Natural killer cell (primary cell): ENCODE measurements around the gene PDE11A. TPM values are rescaled to one million over a fixed set of nuclear protein-coding genes. Genes with fewer than 3 reads are reported as not detected.

Experiments used
- ATAC-seq, 3 donors: fragments of 150-1000 bp in 2 of 3; fragments of 200-7000 bp in 1 of 3; cut with Tn5 transposase; 1 replicate in 1 of 3; 2 replicates in 2 of 3; pipeline ENCODE4 v1.10.0; 2021; ENCODE audit warnings: mild to moderate bottlenecking in 2 of 3, moderate library complexity in 2 of 3
- DNase-seq, 2 donors: peaks; one replicate each; pipeline versions ENCODE4 v3.0.0 to v3.0.0-alpha.2; 2013 to 2021; ENCODE audit warnings: mixed read lengths in 1 of 2
- H3K27ac ChIP-seq: one replicate; pipeline ENCODE4 v1.5.1; 2013; ENCODE audit warnings: mild to moderate bottlenecking, low read length
- H3K27me3 ChIP-seq: one replicate; pipeline ENCODE4 v1.6.1; 2013; ENCODE audit warnings: low read length; ENCODE audit not compliant: control insufficient read depth, insufficient read depth
- H3K36me3 ChIP-seq: one replicate; pipeline ENCODE4 v1.6.1; 2013; ENCODE audit warnings: low read length; ENCODE audit not compliant: control insufficient read depth, insufficient read depth
- H3K4me1 ChIP-seq: one replicate; pipeline ENCODE4 v1.6.1; 2013; ENCODE audit warnings: low read length; ENCODE audit not compliant: control insufficient read depth, insufficient read depth
- H3K4me3 ChIP-seq: one replicate; pipeline ENCODE4 v1.5.1; 2013; ENCODE audit warnings: low read length
- H3K9me3 ChIP-seq: one replicate; pipeline ENCODE4 v1.6.1; 2013; ENCODE audit warnings: low read length; ENCODE audit not compliant: control insufficient read depth, insufficient read depth
- H3K27ac Mint-ChIP-seq, 2 donors: one replicate each; pipeline ENCODE4 v1.8.0; 2022; ENCODE audit warnings: mild to moderate bottlenecking in 2 of 2, mixed read lengths in 2 of 2, moderate library complexity in 1 of 2
- H3K27me3 Mint-ChIP-seq, 2 donors: one replicate each; pipeline ENCODE4 v1.8.0; 2022; ENCODE audit warnings: low read depth in 2 of 2, mixed read lengths in 2 of 2
- H3K36me3 Mint-ChIP-seq: one replicate; pipeline ENCODE4 v1.8.0; 2022; ENCODE audit warnings: mixed read lengths
- H3K4me1 Mint-ChIP-seq, 2 donors: one replicate each; pipeline ENCODE4 v1.8.0; 2022; ENCODE audit warnings: mixed read lengths in 2 of 2
- H3K4me3 Mint-ChIP-seq: one replicate; pipeline ENCODE4 v1.8.0; 2022; ENCODE audit warnings: mild to moderate bottlenecking, moderate library complexity, mixed read lengths
- H3K9me3 Mint-ChIP-seq, 2 donors: one replicate each; pipeline ENCODE4 v1.8.0; 2022; ENCODE audit warnings: mixed read lengths in 2 of 2
- WGBS: methylation state at CpG from one replicate; pipeline ENCODE4 v1.1.7; 2013; ENCODE audit warnings: missing lambda C conversion rate; ENCODE audit not compliant: insufficient coverage; 5-methylcytosine and 5-hydroxymethylcytosine counted together
- intact Hi-C: fragments of 100-400 bp; cut with micrococcal nuclease; formaldehyde crosslinking; loops from one replicate; pipeline ENCODE4 v1.14.2; 2022
- total RNA-seq, 4 donors: library from RNA; stranded (reverse); fragments of 120-200 nt in 1 of 4; gene quantifications; one replicate each; pipeline versions ENCODE4 v1.2.3 to v1.2.4, GENCODE V29; 2013 to 2022
- TF ChIP-seq, protein P1 (sequence below): fragments of 200-600 bp; IDR thresholded peaks from one replicate; pipeline ENCODE4 v1.8.0; 2022; ENCODE audit warnings: antibody characterized with exemption

Gene PDE11A
- total RNA-seq, 3 donors from 2014 or later (not counting 1 experiment from before 2014, with no cell fraction given), result not detected

DNA sequence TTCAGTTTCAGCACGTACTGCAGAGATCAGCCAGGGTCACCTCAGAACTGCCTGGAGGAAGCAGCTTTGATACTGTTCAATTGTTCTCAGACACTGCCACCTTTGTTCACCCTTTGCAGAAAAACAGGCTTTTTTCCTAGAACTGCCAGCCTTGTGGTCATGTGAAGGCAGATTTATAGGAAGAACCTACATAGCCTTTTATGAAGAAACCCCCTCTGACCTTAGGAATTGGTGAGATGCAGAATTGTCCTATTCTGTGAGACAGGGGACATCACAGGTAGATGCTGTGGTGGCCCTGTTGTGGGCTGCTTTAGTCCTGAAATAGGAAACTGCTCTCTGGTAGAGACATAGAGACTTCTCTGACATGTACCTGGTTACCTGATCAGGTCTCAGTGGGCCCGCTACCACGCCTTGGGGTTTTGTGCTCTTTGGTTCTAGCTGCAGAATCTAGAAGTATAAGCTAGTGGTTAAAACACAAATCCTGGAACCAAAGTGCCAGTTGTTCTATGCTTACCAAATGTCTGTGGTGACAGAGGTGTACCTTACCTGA is 473.4 kb downstream of the PDE11A start:
- WGBS, result 85% methylated on average over 3 of the region's 3 CpGs
- H3K4me3 ChIP-seq, result no peak overlapping the region
- H3K4me1 Mint-ChIP-seq, result no peaks in the 10 kb centered on the region
- no peak overlapping the region for H3K27ac ChIP-seq
- intact Hi-C loops, result no loop called here
- no peak overlapping the region for H3K27ac Mint-ChIP-seq
- no peaks in the 10 kb centered on the region for H3K9me3 ChIP-seq
- H3K36me3 Mint-ChIP-seq, result no peaks in the 10 kb centered on the region
- H3K36me3 ChIP-seq, result no peaks in the 10 kb centered on the region
- no peaks in the 10 kb centered on the region for H3K9me3 Mint-ChIP-seq
- peaks cover 4% of the 10 kb centered on the region for H3K27me3 ChIP-seq
- no peaks in the 10 kb centered on the region for H3K4me1 ChIP-seq
- H3K27me3 Mint-ChIP-seq, result peaks cover 11 to 23% of the 10 kb centered on the region in 2 donors
- no peak overlapping the region for H3K4me3 Mint-ChIP-seq
- TF ChIP-seq, protein P1, sequence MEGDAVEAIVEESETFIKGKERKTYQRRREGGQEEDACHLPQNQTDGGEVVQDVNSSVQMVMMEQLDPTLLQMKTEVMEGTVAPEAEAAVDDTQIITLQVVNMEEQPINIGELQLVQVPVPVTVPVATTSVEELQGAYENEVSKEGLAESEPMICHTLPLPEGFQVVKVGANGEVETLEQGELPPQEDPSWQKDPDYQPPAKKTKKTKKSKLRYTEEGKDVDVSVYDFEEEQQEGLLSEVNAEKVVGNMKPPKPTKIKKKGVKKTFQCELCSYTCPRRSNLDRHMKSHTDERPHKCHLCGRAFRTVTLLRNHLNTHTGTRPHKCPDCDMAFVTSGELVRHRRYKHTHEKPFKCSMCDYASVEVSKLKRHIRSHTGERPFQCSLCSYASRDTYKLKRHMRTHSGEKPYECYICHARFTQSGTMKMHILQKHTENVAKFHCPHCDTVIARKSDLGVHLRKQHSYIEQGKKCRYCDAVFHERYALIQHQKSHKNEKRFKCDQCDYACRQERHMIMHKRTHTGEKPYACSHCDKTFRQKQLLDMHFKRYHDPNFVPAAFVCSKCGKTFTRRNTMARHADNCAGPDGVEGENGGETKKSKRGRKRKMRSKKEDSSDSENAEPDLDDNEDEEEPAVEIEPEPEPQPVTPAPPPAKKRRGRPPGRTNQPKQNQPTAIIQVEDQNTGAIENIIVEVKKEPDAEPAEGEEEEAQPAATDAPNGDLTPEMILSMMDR, result no peak
- DNase-seq (no peak), ATAC-seq (no peak)

DNA sequence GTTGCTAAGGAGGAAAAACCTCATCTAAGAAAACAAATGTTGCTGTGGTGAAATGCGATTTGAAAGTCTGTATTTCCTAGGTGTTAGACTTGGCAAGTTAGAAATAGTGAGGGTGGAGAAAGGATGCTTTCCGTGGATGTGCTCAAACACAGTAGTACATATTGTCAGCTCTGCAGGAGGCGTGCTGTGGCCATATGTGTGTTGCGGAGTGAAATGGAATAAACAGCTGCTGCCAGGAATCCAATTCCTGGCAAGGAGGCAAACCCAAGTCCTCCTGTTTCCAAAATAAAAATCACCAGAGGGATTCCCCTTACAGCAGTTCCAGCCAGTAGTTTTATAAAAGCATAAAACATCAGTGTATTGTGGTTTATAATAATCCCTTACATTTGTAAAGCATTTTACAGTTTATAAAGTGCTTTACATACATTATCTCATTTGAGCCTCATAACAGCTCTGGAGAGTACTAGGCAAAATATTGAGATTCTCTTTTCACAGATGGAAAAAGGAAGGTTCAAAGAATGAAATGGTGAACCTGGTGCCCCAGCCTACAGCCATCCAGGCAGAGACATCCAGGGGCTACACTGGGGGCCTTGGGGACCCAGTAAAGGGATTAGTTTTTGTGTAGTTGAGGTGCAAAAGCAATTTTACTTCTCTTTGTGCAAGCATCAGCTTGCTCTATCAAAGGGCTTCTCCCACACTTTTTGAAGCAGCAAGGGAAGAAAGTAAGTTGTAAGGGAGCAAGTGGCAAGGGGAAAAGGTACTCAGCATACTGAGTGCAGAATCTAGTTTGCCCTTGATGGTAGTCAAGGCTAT is 474.0 kb downstream of the PDE11A start:
- Histone ChIP-seq H3K27me3 (peaks cover 4% of the 10 kb centered on the region), H3K27ac (no peak overlapping the region), H3K4me3 (no peak overlapping the region), H3K36me3 (no peaks in the 10 kb centered on the region), H3K9me3 (no peaks in the 10 kb centered on the region), H3K4me1 (no peaks in the 10 kb centered on the region)
- Mint-ChIP-seq H3K4me1 (no peaks in the 10 kb centered on the region), H3K4me3 (no peak overlapping the region), H3K27ac (no peak overlapping the region), H3K9me3 (no peaks in the 10 kb centered on the region), H3K27me3 (peaks cover 15 to 26% of the 10 kb centered on the region in 2 donors), H3K36me3 (no peaks in the 10 kb centered on the region)
- 87% methylated on average over 4 of the region's 4 CpGs for WGBS
- TF ChIP-seq, protein P1, result no peak
- ATAC-seq (no peak), DNase-seq (no peak)
- intact Hi-C loops, result no loop called here

GRCh38 chr2:177597759-177598158 is 474.8 kb downstream of the PDE11A start:
- no peak overlapping the region for H3K4me3 ChIP-seq
- H3K27me3 ChIP-seq, result peaks cover 4% of the 10 kb centered on the region
- H3K27me3 Mint-ChIP-seq, result peaks cover 15 to 32% of the 10 kb centered on the region in 2 donors
- TF ChIP-seq, protein P1, result no peak
- H3K4me1 ChIP-seq, result no peaks in the 10 kb centered on the region
- H3K9me3 ChIP-seq, result no peaks in the 10 kb centered on the region
- no peaks in the 10 kb centered on the region for H3K9me3 Mint-ChIP-seq
- ATAC-seq (no peak), DNase-seq (no peak)
- intact Hi-C loops, result no loop called here
- H3K4me1 Mint-ChIP-seq, result no peaks in the 10 kb centered on the region
- no peak overlapping the region for H3K27ac Mint-ChIP-seq
- no peak overlapping the region for H3K27ac ChIP-seq
- no peak overlapping the region for H3K4me3 Mint-ChIP-seq
- 89% methylated on average over 6 of the region's 6 CpGs for WGBS
- no peaks in the 10 kb centered on the region for H3K36me3 Mint-ChIP-seq
- no peaks in the 10 kb centered on the region for H3K36me3 ChIP-seq
